Neural cell (in vitro differentiated cells): ENCODE data around the gene ITPR2. TPM values are rescaled to one million over a fixed set of nuclear protein-coding genes. Genes with fewer than 3 reads are reported as not detected.

ENCODE experiments used
- H2AFZ ChIP-seq: fragments of 200-600, 300-800 bp; sonication (generic), shearing (Covaris generic); 2 replicates; pipeline ENCODE4 v1.6.0; 2014; ENCODE audit warnings: low read depth, mild to moderate bottlenecking, antibody characterized with exemption, low read length, moderate library complexity
- H3F3A ChIP-seq: fragments of 200-600 bp; shearing (Covaris generic); 2 replicates; pipeline ENCODE4 v1.6.1; 2016; ENCODE audit warnings: mild to moderate bottlenecking, moderate library complexity, mixed read lengths, antibody characterized with exemption, low read length; ENCODE audit not compliant: insufficient read depth, poor library complexity, severe bottlenecking
- H3K27ac ChIP-seq: fragments of 200-600, 300-800 bp; sonication (generic), shearing (Covaris generic); 2 replicates; pipeline ENCODE4 v1.5.1; 2014; ENCODE audit warnings: mild to moderate bottlenecking, low read length, moderate library complexity
- H3K27me3 ChIP-seq: fragments of 300-800, 200-600 bp; sonication (generic), shearing (Covaris generic); 2 replicates; pipeline ENCODE4 v1.6.0; 2014; ENCODE audit warnings: mild to moderate bottlenecking, low read depth, low read length, moderate library complexity; ENCODE audit not compliant: insufficient read depth
- H3K36me3 ChIP-seq: fragments of 300-800, 200-600 bp; sonication (generic), shearing (Covaris generic); 2 replicates; pipeline ENCODE4 v1.5.1; 2014; ENCODE audit warnings: mild to moderate bottlenecking, antibody characterized with exemption, low read length, moderate library complexity; ENCODE audit not compliant: insufficient read depth
- H3K4me2 ChIP-seq: fragments of 300-800, 200-600 bp; sonication (generic), shearing (Covaris generic); 2 replicates; pipeline ENCODE4 v1.6.0; 2014; ENCODE audit warnings: mild to moderate bottlenecking, low read length
- H3K4me3 ChIP-seq: fragments of 300-800, 200-600 bp; sonication (generic), shearing (Covaris generic); 2 replicates; pipeline ENCODE4 v1.5.1; 2014; ENCODE audit warnings: mild to moderate bottlenecking, low read length, moderate library complexity
- H3K79me2 ChIP-seq: fragments of 200-600 bp; shearing (Covaris generic); replicated peaks from 2 replicates; pipeline ENCODE4 v1.6.0; 2014; ENCODE audit warnings: mild to moderate bottlenecking, low read length, moderate library complexity; ENCODE audit not compliant: insufficient read depth
- H3K9ac ChIP-seq: fragments of 300-800, 200-600 bp; sonication (generic), shearing (Covaris generic); 2 replicates; pipeline ENCODE4 v1.6.1; 2016; ENCODE audit warnings: mild to moderate bottlenecking, low read length, mixed read lengths
- H3K9me2 ChIP-seq: fragments of 200-600 bp; shearing (Covaris generic); 2 replicates; pipeline ENCODE4 v1.6.1; 2016; ENCODE audit warnings: mild to moderate bottlenecking, low read length, mixed read lengths; ENCODE audit not compliant: insufficient read depth
- H3K9me3 ChIP-seq: fragments of 200-600, 300-800 bp; sonication (generic), shearing (Covaris generic); 2 replicates; pipeline ENCODE4 v1.6.1; 2016; ENCODE audit warnings: mild to moderate bottlenecking, mixed run types, low read length, moderate library complexity, mixed read lengths
- H4K20me1 ChIP-seq: fragments of 200-600 bp; shearing (Covaris generic); 2 replicates; pipeline ENCODE4 v1.6.1; 2016; ENCODE audit warnings: mild to moderate bottlenecking, mixed run types; ENCODE audit not compliant: insufficient read depth
- EP300 ChIP-seq: fragments of 450-650 bp; conservative IDR thresholded peaks from 2 replicates; pipeline ENCODE4 v1.6.1; 2014; ENCODE audit warnings: antibody characterized with exemption, mild to moderate bottlenecking, moderate library complexity; ENCODE audit not compliant: poor library complexity, severe bottlenecking
- EZH2 ChIP-seq: fragments of 200-600, 300-800 bp; shearing (Covaris generic), sonication (generic); IDR thresholded peaks from 2 replicates; pipeline ENCODE4 v1.6.1; 2014; ENCODE audit warnings: antibody characterized with exemption, low read length, borderline replicate concordance, mild to moderate bottlenecking; ENCODE audit not compliant: insufficient read depth, poor library complexity, severe bottlenecking
- MXI1 ChIP-seq: fragments of 450-650 bp; conservative IDR thresholded peaks from 2 replicates; pipeline ENCODE4 v1.6.1; 2014; ENCODE audit warnings: antibody characterized with exemption, mild to moderate bottlenecking; ENCODE audit not compliant: poor library complexity, severe bottlenecking
- POLR2AphosphoS5 ChIP-seq: IDR thresholded peaks from 2 replicates; pipeline ENCODE4 v1.6.1; 2012
- RAD21 ChIP-seq: fragments of 450-650 bp; conservative IDR thresholded peaks from 2 replicates; pipeline ENCODE4 v1.6.1; 2014; ENCODE audit warnings: antibody characterized with exemption, mild to moderate bottlenecking, moderate library complexity
- SMC3 ChIP-seq: fragments of 450-650 bp; conservative IDR thresholded peaks from 2 replicates; pipeline ENCODE4 v1.6.1; 2014; ENCODE audit warnings: antibody characterized with exemption, mild to moderate bottlenecking, moderate library complexity; ENCODE audit not compliant: poor library complexity
- TAF1 ChIP-seq: IDR thresholded peaks from 2 replicates; pipeline ENCODE4 v1.6.1; 2012; ENCODE audit warnings: low read depth
- polyA plus RNA-seq: library from polyadenylated mRNA; depleted of rRNA; stranded (reverse); fragments of >200 nt; gene quantifications from 2 replicates; pipeline ENCODE4 v1.2.3, GENCODE V29; 2014
- TF ChIP-seq, protein P1 (sequence below): fragments of 450-650 bp; IDR thresholded peaks from 2 replicates; pipeline ENCODE4 v1.5.1; 2014; ENCODE audit warnings: antibody characterized with exemption, mild to moderate bottlenecking, moderate library complexity; ENCODE audit not compliant: poor library complexity, severe bottlenecking
- TF ChIP-seq, protein P2 (sequence below): IDR thresholded peaks from 2 replicates; pipeline ENCODE4 v1.6.1; 2012; ENCODE audit warnings: borderline replicate concordance

ITPR2 gene
- polyA plus RNA-seq, 1 donor from 2014 or later = 2.0 TPM

DNA sequence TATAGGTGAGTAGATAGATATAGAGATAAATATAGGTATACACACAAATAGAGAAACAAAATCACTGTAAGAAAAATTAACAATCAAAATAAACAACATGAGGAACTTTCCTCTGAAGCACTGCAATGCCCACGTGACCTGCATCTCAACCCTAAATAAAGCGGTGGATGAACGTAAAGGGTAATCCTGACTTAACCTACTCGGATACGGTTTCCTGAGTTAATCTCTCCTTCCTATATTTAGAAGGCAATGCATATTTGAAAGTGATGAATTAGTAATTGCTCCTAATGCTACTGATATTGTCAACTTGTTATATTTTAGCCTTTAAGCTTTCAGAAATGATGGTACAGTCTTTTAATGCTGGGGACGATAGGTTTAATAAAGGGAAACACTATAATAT lies 221.4 kb downstream of the ITPR2 start:
- no peak overlapping the region for H3K27ac ChIP-seq
- TF ChIP-seq, protein P1, sequence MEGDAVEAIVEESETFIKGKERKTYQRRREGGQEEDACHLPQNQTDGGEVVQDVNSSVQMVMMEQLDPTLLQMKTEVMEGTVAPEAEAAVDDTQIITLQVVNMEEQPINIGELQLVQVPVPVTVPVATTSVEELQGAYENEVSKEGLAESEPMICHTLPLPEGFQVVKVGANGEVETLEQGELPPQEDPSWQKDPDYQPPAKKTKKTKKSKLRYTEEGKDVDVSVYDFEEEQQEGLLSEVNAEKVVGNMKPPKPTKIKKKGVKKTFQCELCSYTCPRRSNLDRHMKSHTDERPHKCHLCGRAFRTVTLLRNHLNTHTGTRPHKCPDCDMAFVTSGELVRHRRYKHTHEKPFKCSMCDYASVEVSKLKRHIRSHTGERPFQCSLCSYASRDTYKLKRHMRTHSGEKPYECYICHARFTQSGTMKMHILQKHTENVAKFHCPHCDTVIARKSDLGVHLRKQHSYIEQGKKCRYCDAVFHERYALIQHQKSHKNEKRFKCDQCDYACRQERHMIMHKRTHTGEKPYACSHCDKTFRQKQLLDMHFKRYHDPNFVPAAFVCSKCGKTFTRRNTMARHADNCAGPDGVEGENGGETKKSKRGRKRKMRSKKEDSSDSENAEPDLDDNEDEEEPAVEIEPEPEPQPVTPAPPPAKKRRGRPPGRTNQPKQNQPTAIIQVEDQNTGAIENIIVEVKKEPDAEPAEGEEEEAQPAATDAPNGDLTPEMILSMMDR = no peak
- TF ChIP-seq POLR2AphosphoS5 (no peak), TAF1 (no peak), RAD21 (no peak), SMC3 (no peak), EZH2 (no peak), MXI1 (no peak), EP300 (no peak)
- TF ChIP-seq, protein P2, sequence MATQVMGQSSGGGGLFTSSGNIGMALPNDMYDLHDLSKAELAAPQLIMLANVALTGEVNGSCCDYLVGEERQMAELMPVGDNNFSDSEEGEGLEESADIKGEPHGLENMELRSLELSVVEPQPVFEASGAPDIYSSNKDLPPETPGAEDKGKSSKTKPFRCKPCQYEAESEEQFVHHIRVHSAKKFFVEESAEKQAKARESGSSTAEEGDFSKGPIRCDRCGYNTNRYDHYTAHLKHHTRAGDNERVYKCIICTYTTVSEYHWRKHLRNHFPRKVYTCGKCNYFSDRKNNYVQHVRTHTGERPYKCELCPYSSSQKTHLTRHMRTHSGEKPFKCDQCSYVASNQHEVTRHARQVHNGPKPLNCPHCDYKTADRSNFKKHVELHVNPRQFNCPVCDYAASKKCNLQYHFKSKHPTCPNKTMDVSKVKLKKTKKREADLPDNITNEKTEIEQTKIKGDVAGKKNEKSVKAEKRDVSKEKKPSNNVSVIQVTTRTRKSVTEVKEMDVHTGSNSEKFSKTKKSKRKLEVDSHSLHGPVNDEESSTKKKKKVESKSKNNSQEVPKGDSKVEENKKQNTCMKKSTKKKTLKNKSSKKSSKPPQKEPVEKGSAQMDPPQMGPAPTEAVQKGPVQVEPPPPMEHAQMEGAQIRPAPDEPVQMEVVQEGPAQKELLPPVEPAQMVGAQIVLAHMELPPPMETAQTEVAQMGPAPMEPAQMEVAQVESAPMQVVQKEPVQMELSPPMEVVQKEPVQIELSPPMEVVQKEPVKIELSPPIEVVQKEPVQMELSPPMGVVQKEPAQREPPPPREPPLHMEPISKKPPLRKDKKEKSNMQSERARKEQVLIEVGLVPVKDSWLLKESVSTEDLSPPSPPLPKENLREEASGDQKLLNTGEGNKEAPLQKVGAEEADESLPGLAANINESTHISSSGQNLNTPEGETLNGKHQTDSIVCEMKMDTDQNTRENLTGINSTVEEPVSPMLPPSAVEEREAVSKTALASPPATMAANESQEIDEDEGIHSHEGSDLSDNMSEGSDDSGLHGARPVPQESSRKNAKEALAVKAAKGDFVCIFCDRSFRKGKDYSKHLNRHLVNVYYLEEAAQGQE = no peak
- no peaks in the 10 kb centered on the region for H3K27me3 ChIP-seq
- H3K9me3 ChIP-seq = no peaks in the 10 kb centered on the region
- no peak overlapping the region for H3K4me3 ChIP-seq
- H3F3A ChIP-seq = no peaks in the 10 kb centered on the region
- H3K4me2 ChIP-seq = no peak overlapping the region
- H2AFZ ChIP-seq = no peak overlapping the region
- H4K20me1 ChIP-seq = no peaks in the 10 kb centered on the region
- no peak overlapping the region for H3K9ac ChIP-seq
- H3K36me3 ChIP-seq = no peaks in the 10 kb centered on the region
- no peaks in the 10 kb centered on the region for H3K9me2 ChIP-seq
- no peaks in the 10 kb centered on the region for H3K79me2 ChIP-seq

DNA sequence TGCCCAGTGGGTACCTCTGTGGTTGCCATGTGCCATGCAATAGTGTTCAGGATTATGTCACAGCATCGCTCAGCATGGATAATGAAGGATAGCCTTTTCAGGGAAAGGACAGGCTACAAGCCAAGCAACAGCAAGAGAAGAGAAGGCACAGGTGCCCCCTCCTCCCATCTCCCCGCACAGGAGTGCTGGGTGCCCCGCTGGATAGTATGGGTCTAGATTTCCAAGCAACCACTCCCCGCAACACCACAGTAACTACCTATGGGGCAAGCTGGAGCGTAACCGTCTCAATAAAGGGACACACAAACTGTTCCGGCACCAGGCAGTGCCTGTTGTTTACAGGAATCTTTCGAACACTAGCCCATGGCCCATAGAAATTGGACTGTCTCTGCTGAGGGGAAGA lies 222.2 kb downstream of the ITPR2 start:
- Histone ChIP-seq H3K9me3 (no peaks in the 10 kb centered on the region), H2AFZ (no peak overlapping the region), H3K27ac (no peak overlapping the region), H3K4me2 (no peak overlapping the region), H3K9ac (no peak overlapping the region), H3K27me3 (no peaks in the 10 kb centered on the region), H3F3A (no peaks in the 10 kb centered on the region), H3K79me2 (no peaks in the 10 kb centered on the region), H4K20me1 (no peaks in the 10 kb centered on the region), H3K36me3 (no peaks in the 10 kb centered on the region), H3K9me2 (no peaks in the 10 kb centered on the region), H3K4me3 (no peak overlapping the region)
- TF ChIP-seq MXI1 = no peak
- TF ChIP-seq RAD21 = no peak
- TF ChIP-seq, protein P1 = no peak
- TF ChIP-seq TAF1 = no peak
- TF ChIP-seq EP300 = no peak
- no peak for TF ChIP-seq EZH2
- no peak for TF ChIP-seq POLR2AphosphoS5
- TF ChIP-seq SMC3 = no peak
- TF ChIP-seq, protein P2 = no peak
